ENCODE results near the gene CDK14.

DNA sequence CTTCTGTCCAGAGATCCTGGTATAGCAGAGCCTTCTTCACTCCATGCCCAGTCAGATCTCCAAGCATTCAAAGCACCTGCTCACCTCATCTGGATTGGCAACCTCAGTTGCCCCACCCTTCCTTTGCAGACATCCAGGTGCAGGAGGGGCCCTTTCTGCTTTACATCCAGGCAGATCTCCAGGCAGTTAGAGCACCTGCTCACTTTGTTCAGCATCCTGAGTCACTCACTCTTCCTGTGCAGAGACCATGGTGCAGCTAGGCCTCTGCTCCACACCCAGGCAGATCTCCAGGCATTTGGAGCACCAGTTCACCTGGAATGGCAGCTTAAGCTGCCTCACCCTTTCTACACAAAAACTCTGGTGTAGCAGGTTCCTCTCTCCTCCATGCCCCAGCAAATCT, 153.1 kb downstream of the CDK14 start:
- TF ChIP-seq RFX5 (IDR thresholded peaks at IDR 0.05; ENCODE audit: borderline replicate concordance, low read depth, low read length): no peak
- TF ChIP-seq EGR1 (IDR thresholded peaks at IDR 0.05; ENCODE audit: borderline replicate concordance, low read depth, low read length): no peak
- no peak for TF ChIP-seq SIX5 (IDR thresholded peaks at IDR 0.05; ENCODE audit: low read depth, low read length)
- TF ChIP-seq CTCF (IDR thresholded peaks at IDR 0.05; ENCODE audit: control extremely low read depth in 1 of 3, insufficient read depth in 1 of 3, low read depth in 1 of 3, low read length in 3 of 3): no peak
- no peak for TF ChIP-seq POLR2AphosphoS5 (IDR thresholded peaks at IDR 0.05; ENCODE audit: low read depth, low read length)
- TF ChIP-seq, protein P1, sequence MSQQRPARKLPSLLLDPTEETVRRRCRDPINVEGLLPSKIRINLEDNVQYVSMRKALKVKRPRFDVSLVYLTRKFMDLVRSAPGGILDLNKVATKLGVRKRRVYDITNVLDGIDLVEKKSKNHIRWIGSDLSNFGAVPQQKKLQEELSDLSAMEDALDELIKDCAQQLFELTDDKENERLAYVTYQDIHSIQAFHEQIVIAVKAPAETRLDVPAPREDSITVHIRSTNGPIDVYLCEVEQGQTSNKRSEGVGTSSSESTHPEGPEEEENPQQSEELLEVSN (IDR thresholded peaks at IDR 0.05): no peak
- no peak for TF ChIP-seq RAD21 (IDR thresholded peaks at IDR 0.05 in 1 of 2, conservative IDR thresholded peaks at IDR 0.05 in 1 of 2; ENCODE audit: low read depth in 2 of 2, low read length in 2 of 2)
- TF ChIP-seq, protein P2, sequence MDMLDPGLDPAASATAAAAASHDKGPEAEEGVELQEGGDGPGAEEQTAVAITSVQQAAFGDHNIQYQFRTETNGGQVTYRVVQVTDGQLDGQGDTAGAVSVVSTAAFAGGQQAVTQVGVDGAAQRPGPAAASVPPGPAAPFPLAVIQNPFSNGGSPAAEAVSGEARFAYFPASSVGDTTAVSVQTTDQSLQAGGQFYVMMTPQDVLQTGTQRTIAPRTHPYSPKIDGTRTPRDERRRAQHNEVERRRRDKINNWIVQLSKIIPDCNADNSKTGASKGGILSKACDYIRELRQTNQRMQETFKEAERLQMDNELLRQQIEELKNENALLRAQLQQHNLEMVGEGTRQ (IDR thresholded peaks at IDR 0.05; ENCODE audit: low read length): no peak
- TF ChIP-seq CEBPB (IDR thresholded peaks at IDR 0.05; ENCODE audit: low read depth, low read length): no peak
- TF ChIP-seq EZH2 (IDR thresholded peaks at IDR 0.05; ENCODE audit: low read depth, low read length, severe bottlenecking): no peak
